Body of pancreas (tissue), 4 donors: ENCODE measurements around the gene PTPRN2.

Experiments
- POLR2A ChIP-seq, 3 donors: fragments of 450-650 bp; IDR thresholded peaks; one replicate each; pipeline ENCODE4 v1.6.1; 2016; ENCODE audit warnings: antibody characterized with exemption in 3 of 3, mild to moderate bottlenecking in 2 of 3
- TF ChIP-seq, protein P1 (sequence below), 7 experiments: fragments of 450-650 bp in 4 of 7; fragments of 200-600 bp in 3 of 7; sonication (generic) in 3 of 7; IDR thresholded peaks; one replicate each; pipeline ENCODE4 v1.5.1; 2016 to 2019; ENCODE audit warnings: antibody characterized with exemption in 7 of 7

DNA sequence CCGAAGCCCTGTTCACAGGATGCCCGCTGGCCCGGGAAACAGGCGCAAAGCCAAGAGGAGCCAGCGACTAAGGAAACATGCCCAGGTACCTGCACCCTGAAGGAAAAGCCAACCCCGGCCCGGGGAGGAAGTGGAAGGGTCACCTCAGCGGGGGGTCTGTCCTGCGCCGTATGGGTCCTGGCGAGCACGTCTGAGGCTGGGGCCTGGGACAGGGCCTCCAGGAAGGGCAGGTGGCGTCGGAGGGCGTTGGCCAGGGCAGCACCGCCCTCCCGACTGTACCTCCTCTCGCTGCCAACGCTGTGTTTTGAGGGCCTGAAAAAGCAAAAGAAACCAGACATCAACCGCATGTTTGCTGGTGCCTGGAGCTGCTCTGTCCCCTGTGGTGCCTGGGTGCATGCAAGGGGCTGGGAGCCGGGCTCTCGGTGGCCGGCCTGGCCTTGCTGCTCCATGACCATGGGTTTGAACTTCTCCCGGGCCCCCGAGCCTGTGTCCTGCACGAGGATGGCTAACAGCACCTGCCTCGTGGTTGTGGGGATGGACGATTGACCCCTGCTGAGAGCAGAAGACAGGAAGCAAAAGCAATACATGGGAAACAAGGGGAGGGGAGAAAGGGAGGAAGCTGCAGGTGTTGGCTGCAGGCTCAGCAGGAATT lies 395.3 kb downstream of the PTPRN2 start:
- TF ChIP-seq, protein P1, sequence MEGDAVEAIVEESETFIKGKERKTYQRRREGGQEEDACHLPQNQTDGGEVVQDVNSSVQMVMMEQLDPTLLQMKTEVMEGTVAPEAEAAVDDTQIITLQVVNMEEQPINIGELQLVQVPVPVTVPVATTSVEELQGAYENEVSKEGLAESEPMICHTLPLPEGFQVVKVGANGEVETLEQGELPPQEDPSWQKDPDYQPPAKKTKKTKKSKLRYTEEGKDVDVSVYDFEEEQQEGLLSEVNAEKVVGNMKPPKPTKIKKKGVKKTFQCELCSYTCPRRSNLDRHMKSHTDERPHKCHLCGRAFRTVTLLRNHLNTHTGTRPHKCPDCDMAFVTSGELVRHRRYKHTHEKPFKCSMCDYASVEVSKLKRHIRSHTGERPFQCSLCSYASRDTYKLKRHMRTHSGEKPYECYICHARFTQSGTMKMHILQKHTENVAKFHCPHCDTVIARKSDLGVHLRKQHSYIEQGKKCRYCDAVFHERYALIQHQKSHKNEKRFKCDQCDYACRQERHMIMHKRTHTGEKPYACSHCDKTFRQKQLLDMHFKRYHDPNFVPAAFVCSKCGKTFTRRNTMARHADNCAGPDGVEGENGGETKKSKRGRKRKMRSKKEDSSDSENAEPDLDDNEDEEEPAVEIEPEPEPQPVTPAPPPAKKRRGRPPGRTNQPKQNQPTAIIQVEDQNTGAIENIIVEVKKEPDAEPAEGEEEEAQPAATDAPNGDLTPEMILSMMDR (IDR thresholded peaks at IDR 0.05) = no peak
- TF ChIP-seq POLR2A (IDR thresholded peaks at IDR 0.05) = no peak
